Testis (tissue), 3 donors: ENCODE data around the gene IL17RE. TPM values are rescaled to one million over a fixed set of nuclear protein-coding genes. Genes with fewer than 3 reads are reported as not detected.

Experiments used
- DNase-seq: peaks from one replicate; pipeline ENCODE4 v3.0.0-alpha.2; 2019
- H3K27ac ChIP-seq, 2 donors: fragments of 200-600 bp; sonication (generic); one replicate each; pipeline ENCODE4 v1.5.1; 2019
- H3K27me3 ChIP-seq: fragments of 200-600 bp; sonication (generic); one replicate; pipeline ENCODE4 v1.5.1; 2019
- H3K36me3 ChIP-seq: fragments of 200-600 bp; sonication (generic); one replicate; pipeline ENCODE4 v1.5.1; 2017; ENCODE audit warnings: low read depth; ENCODE audit errors: missing control alignments
- H3K4me1 ChIP-seq: fragments of 200-600 bp; sonication (generic); one replicate; pipeline ENCODE4 v1.5.1; 2019
- H3K4me3 ChIP-seq, 2 donors: fragments of 200-600 bp; sonication (generic); one replicate each; pipeline ENCODE4 v1.5.1; 2017 to 2019
- H3K9me3 ChIP-seq: fragments of 200-600 bp; sonication (generic); one replicate; pipeline ENCODE4 v1.5.1; 2017
- CTCF ChIP-seq, 3 experiments: fragments of 450-650 bp in 2 of 3; fragments of 200-600 bp in 1 of 3; sonication (generic) in 1 of 3; IDR thresholded peaks; one replicate each; pipeline ENCODE4 v1.5.1; 2016 to 2019; ENCODE audit warnings: antibody characterized with exemption in 3 of 3, mild to moderate bottlenecking in 2 of 3, moderate library complexity in 1 of 3
- POLR2A ChIP-seq: fragments of 450-650 bp; IDR thresholded peaks from one replicate; pipeline ENCODE4 v1.6.1; 2017; ENCODE audit warnings: antibody characterized with exemption, mild to moderate bottlenecking, moderate library complexity
- WGBS, 2 donors: methylation state at CpG; one replicate each; pipeline ENCODE4 v1.1.5; 2018; 5-methylcytosine and 5-hydroxymethylcytosine counted together
- intact Hi-C: fragments of 100-400 bp; cut with DNase I; formaldehyde crosslinking; loops from one replicate; pipeline ENCODE4 v1.15.1; 2023; ENCODE audit warnings: low total_unique reads
- polyA plus RNA-seq: library from polyadenylated mRNA; stranded (reverse); fragments of 350-450 nt; fragmentation: Illumina TruSeq; extraction: RNeasy Lipid Tissue Mini Kit (QIAGEN cat#74804); gene quantifications from one replicate; pipeline ENCODE4 v1.2.3, GENCODE V29; 2014; ENCODE audit warnings: low read depth, low replicate concordance; ENCODE audit not compliant: insufficient read depth
- total RNA-seq, 2 donors: library from RNA; depleted of rRNA; stranded (reverse); fragments of >200 nt; gene quantifications; one replicate each; pipeline ENCODE4 v1.2.3, GENCODE V29; 2016

IL17RE gene
- total and polyA plus RNA-seq, 3 donors from 2014 or later, result 0.43 to 1.8 (median 0.79) TPM

DNA sequence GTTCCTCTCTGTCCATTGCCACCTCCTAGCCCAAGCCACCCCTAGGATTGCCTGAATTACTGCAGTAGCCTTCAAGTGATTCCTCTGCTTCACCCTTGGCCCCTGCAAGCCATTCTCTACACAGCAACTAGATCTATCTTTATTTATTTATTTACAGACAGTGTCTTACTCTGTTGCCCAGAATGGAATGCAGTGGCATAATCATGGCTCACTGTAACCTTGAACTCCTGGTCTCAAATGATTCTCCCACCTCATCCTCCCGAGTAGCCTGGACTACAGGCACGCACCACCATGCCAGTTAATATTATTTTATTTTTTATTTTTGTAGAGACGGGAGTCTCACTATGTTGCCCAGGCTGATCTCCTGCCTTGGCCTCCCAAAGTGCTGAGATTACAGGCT lies 14.1 kb upstream of the IL17RE start:
- peaks cover 16% of the 10 kb centered on the region for H3K4me1 ChIP-seq
- 65 to 71% methylated on average over 3 of the region's 3 CpGs for WGBS, 2 donors
- intact Hi-C loops, result no loop called here
- H3K27me3 ChIP-seq, result no peaks in the 10 kb centered on the region
- no peaks in the 10 kb centered on the region for H3K9me3 ChIP-seq
- peak overlapping the region in 1 of 2 donors; percentile 91 for H3K27ac ChIP-seq
- DNase-seq, result no peak
- H3K4me3 ChIP-seq, result no peak overlapping the region
- no peaks in the 10 kb centered on the region for H3K36me3 ChIP-seq
- TF ChIP-seq POLR2A (no peak), CTCF (IDR thresholded peaks at IDR 0.05) (no peak)

DNA sequence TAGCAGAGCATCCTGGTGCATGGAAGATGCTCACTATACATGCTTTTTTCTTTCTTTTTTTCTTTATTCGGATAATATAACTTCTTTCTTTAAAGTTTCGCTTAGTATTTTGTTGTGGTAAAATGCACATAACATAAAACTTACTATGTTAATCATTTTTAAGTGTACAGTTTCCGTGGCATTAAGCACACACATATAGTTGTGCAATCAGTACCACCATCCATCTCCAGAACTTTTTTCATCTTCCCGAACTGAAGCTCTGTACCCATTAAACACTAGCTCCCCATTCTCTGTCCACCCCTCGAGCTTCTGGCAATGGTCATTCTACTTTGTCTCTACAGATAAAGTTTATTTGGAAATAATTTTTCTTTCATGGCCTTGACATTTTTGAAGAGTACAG lies 13.2 kb upstream of the IL17RE start:
- Histone ChIP-seq H3K27ac (peak overlapping the region in 1 of 2 donors; percentile 91), H3K4me3 (no peak overlapping the region), H3K27me3 (no peaks in the 10 kb centered on the region), H3K4me1 (peaks cover 16% of the 10 kb centered on the region), H3K9me3 (no peaks in the 10 kb centered on the region), H3K36me3 (no peaks in the 10 kb centered on the region)
- WGBS, 2 donors, result 47 to 50% methylated on average over 5 of the region's 5 CpGs
- no peak for TF ChIP-seq CTCF (IDR thresholded peaks at IDR 0.05)
- no peak for TF ChIP-seq POLR2A
- DNase-seq, result no peak
- intact Hi-C loops, result no loop called here

- Histone ChIP-seq H3K36me3 (no peaks in the 10 kb centered on the region), H3K27ac (peak within 1 kb of the TSS; percentile 90 to 91), H3K4me3 (peak within 1 kb of the TSS; percentile 70 to 92), H3K4me1 (peaks cover 16% of the 10 kb centered on the region), H3K27me3 (no peaks in the 10 kb centered on the region), H3K9me3 (no peaks in the 10 kb centered on the region)
- no peak for TF ChIP-seq CTCF (IDR thresholded peaks at IDR 0.05)
- TF ChIP-seq POLR2A, result peak; percentile 27
- intact Hi-C loops, result no loop called here
- 1% methylated on average over 25 to 62 of the region's 62 CpGs for WGBS, 2 donors
- peak; percentile 94 for DNase-seq
Measured at GRCh38 chr3:9890249-9891071, 12.2 kb upstream of the IL17RE start, which contains the start of gene JAGN1. Gene JAGN1, plus strand, starts transcription at chr3:9890610. Its CDS starts 113 bp downstream, at chr3:9890723.

GRCh38 chr3:9891072-9891622 lies 11.5 kb upstream of the IL17RE start:
- intact Hi-C loops, result no loop called here
- WGBS, 2 donors, result 6 to 9% methylated on average over 8 to 12 of the region's 12 CpGs
- H3K9me3 ChIP-seq, result no peaks in the 10 kb centered on the region
- no peaks in the 10 kb centered on the region for H3K36me3 ChIP-seq
- no peak for DNase-seq
- no peak for TF ChIP-seq CTCF (IDR thresholded peaks at IDR 0.05)
- no peak for TF ChIP-seq POLR2A
- H3K4me3 ChIP-seq, result peak overlapping the region; percentile 70 to 92
- no peaks in the 10 kb centered on the region for H3K27me3 ChIP-seq
- peaks cover 16% of the 10 kb centered on the region for H3K4me1 ChIP-seq
- H3K27ac ChIP-seq, result peak overlapping the region; percentile 90 to 91
